ENCODE measurements around the gene CAST. TPM values are rescaled to one million over a fixed set of nuclear protein-coding genes. Genes with fewer than 3 reads are reported as not detected.

Gene CAST, protein sequence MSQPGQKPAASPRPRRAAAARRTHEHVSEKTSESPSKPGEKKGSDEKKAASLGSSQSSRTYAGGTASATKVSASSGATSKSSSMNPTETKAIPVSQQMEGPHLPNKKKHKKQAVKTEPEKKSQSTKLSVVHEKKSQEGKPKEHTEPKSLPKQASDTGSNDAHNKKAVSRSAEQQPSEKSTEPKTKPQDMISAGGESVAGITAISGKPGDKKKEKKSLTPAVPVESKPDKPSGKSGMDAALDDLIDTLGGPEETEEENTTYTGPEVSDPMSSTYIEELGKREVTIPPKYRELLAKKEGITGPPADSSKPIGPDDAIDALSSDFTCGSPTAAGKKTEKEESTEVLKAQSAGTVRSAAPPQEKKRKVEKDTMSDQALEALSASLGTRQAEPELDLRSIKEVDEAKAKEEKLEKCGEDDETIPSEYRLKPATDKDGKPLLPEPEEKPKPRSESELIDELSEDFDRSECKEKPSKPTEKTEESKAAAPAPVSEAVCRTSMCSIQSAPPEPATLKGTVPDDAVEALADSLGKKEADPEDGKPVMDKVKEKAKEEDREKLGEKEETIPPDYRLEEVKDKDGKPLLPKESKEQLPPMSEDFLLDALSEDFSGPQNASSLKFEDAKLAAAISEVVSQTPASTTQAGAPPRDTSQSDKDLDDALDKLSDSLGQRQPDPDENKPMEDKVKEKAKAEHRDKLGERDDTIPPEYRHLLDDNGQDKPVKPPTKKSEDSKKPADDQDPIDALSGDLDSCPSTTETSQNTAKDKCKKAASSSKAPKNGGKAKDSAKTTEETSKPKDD
- total RNA-seq, result 74.2 and 131 TPM in 2 replicates

DNA sequence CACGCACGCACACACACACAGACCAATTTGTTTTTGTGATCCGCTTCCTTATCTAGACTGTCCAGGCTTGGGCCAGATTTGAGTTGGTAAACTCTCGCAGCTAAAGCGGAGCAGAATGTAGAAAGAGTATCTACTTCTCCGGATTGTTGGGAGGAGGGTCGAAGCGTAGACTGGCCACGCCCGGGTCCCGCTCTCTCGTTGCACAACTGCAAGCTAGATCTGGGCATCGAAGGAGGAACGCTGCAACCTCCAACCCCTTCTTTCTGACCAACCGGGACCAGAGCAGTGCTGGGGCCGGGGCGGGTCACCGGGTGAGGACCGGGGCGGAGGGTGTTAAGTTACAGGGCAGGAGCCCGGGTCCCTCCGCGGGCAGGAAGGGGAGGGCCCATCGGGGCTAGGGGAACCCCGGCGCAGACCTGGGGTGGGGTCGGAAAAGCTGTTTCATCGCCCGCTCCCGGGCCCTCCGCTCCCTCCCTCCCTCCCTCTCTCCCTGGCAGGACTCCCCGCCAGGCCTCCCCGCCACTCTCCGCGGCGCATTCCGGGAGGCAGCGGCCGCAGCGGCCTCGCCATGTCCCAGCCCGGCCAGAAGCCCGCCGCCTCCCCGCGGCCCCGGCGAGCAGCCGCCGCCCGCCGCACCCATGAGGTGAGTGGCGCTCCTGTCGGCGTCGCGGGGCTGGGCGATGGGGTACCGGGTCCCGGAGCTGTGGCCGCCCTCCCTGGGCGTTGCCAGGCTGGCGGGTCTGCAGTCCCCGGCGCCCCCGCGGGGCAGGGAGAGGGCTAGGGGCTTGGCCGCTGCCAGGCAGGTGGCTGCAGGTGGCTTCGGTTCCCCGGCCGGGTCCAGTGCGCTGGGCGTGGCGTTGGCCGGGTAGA, at the start of gene CAST:
Gene CAST, plus strand, starts transcription at position 522 of the 870 bp plus-strand sequence. Its CDS starts 47 bp downstream, at position 569.

Other genes starting within 250 kb of the CAST start
- gene PCSK1, start 229.1 kb upstream of the CAST start, total RNA-seq, result under 0.01 TPM in 1 of 2 replicates, not detected in the other
- 26.5 and 37.7 TPM in 2 replicates for gene ERAP1, start 145.6 kb downstream of the CAST start, total RNA-seq
- 4.4 and 4.8 TPM in 2 replicates for gene ERAP2, start 214.1 kb downstream of the CAST start, total RNA-seq